GM23338 (cell line): ENCODE data around the gene MSRB1.

Source experiments
- CTCF ChIP-seq, 2 experiments: fragments of 200-600 bp in 1 of 2; sonication (generic) in 1 of 2; conservative IDR thresholded peaks; 2 replicates each; pipeline versions ENCODE4 v1.5.1 to v1.6.1; 2016 to 2017; ENCODE audit warnings: antibody characterized with exemption in 2 of 2, low read depth in 2 of 2, mild to moderate bottlenecking in 2 of 2, moderate library complexity in 1 of 2
- EZH2 ChIP-seq: fragments of 200-600 bp; sonication (generic); IDR thresholded peaks from one replicate; pipeline ENCODE4 v1.8.0; 2017; ENCODE audit warnings: antibody characterized with exemption, mild to moderate bottlenecking, low read depth; ENCODE audit not compliant: unreplicated experiment
- EZH2phosphoT487 ChIP-seq: fragments of 200-600 bp; sonication (generic); IDR thresholded peaks from one replicate; pipeline ENCODE4 v1.8.1; 2018; ENCODE audit warnings: antibody characterized with exemption; ENCODE audit not compliant: unreplicated experiment
- JUNB ChIP-seq: IDR thresholded peaks from one replicate; pipeline ENCODE4 v1.6.1; 2016; ENCODE audit warnings: antibody characterized with exemption; ENCODE audit not compliant: unreplicated experiment
- NANOG ChIP-seq: IDR thresholded peaks from 2 replicates; pipeline ENCODE4 v1.6.1; 2016; ENCODE audit warnings: antibody characterized with exemption, borderline replicate concordance
- POLR2AphosphoS5 ChIP-seq: IDR thresholded peaks from 2 replicates; pipeline ENCODE4 v1.6.1; 2016; ENCODE audit warnings: antibody characterized with exemption, low read depth
- STAT1 ChIP-seq: IDR thresholded peaks from one replicate; pipeline ENCODE4 v1.6.1; 2016; ENCODE audit warnings: antibody characterized with exemption; ENCODE audit not compliant: unreplicated experiment
- TF ChIP-seq, protein P1 (sequence below): IDR thresholded peaks from one replicate; pipeline ENCODE4 v1.6.1; 2018; ENCODE audit warnings: antibody characterized with exemption; ENCODE audit not compliant: unreplicated experiment

DNA sequence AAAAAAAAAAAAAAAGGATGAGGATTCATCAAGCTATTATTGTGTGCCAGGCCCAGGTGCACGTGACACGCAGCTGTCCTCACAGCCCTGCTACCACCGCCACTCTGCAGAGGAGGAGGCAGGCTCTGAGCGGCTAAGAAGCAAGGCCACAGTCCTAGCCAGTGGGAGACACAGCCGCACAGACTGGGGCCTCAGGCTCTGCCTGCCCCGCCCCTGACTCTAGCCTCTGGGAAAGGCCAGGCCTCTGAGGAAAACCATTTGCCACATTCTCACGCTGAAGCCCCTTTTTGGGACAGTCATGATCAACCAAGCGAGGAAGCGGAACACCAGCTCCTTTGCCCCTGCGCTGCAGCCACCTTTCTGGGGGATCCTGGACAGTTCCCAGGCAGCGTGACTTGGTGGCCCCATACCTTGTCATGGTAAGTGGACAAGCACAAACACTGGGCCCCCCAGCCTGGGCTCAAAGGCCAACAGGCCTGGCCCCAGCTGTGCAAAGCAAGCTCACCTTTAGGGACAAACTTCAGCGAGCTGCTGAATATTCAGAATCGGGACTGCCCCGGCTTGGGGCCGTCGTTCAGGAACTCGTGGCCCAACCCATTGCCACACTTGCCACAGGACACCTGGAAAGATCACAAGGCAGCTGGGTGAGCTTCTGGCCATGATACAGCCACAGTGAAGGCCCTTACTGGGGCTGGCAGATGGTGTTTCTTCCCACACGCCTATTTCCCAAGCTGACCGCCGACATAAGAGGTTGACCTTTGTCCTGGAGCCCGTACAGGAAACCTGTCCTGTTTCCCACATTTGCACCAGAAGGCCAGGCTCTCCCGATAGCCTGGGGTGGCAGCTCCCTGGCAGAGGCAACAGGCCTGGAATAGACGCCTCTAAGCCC, 2.5 kb downstream of the MSRB1 start:
- TF ChIP-seq CTCF (conservative IDR thresholded peaks at IDR 0.05; ENCODE audit: low read depth in 2 of 2) (no peak), NANOG (no peak), POLR2AphosphoS5 (no peak), EZH2 (no peak), EZH2phosphoT487 (no peak), JUNB (no peak), STAT1 (no peak)
- TF ChIP-seq, protein P1, sequence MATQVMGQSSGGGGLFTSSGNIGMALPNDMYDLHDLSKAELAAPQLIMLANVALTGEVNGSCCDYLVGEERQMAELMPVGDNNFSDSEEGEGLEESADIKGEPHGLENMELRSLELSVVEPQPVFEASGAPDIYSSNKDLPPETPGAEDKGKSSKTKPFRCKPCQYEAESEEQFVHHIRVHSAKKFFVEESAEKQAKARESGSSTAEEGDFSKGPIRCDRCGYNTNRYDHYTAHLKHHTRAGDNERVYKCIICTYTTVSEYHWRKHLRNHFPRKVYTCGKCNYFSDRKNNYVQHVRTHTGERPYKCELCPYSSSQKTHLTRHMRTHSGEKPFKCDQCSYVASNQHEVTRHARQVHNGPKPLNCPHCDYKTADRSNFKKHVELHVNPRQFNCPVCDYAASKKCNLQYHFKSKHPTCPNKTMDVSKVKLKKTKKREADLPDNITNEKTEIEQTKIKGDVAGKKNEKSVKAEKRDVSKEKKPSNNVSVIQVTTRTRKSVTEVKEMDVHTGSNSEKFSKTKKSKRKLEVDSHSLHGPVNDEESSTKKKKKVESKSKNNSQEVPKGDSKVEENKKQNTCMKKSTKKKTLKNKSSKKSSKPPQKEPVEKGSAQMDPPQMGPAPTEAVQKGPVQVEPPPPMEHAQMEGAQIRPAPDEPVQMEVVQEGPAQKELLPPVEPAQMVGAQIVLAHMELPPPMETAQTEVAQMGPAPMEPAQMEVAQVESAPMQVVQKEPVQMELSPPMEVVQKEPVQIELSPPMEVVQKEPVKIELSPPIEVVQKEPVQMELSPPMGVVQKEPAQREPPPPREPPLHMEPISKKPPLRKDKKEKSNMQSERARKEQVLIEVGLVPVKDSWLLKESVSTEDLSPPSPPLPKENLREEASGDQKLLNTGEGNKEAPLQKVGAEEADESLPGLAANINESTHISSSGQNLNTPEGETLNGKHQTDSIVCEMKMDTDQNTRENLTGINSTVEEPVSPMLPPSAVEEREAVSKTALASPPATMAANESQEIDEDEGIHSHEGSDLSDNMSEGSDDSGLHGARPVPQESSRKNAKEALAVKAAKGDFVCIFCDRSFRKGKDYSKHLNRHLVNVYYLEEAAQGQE, result no peak
